ENCODE data around the gene RAPGEF1. TPM values are rescaled to one million over a fixed set of nuclear protein-coding genes. Genes with fewer than 3 reads are reported as not detected.

RAPGEF1 gene
- total and polyA plus RNA-seq, 2 donors (not counting 3 experiments of a cell fraction or from before 2014, with no cell fraction given), result 50.0 to 124 TPM

DNA sequence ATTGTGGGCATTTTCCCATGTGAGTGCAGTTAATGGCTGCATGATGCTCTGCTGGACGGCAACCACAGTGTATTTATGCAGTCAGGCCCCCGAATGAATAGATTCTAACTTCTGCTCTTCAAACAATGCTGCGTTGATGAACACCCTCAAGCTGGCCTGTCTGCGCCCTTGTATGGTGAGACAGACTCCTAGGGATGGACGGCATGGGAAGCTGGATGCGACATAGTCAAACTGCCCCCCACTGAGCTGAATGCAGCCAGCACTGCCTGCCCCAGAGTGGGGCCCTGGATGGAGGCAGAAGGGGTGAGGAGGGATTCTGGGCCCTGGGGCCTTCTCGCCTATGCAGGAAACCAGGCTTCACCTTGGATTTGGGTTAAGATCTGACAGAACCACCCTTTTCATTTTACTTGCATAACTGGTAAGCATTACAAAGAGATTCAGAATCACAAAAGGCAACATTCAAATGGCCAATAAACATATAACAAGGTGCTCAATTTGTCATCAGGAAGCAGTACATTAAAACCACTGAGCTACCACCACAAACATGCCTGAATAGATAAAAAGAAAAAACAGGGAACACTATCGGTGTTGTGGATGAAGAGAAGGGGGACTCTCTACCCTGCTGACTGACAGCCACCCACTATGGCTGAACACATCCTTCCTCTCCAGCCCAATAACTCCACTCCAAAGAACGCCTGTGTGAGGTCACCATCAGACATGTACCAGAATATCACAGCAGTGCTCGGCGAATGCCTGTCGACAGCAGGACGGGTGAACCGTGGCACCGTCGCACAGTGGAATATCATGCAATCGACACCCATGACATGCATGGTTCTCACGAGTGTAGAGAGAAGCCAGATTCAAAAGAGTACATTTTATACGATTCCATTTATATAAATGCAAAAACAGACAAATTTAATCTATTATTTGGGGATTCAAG is 79.1 kb downstream of the RAPGEF1 start:
- Histone ChIP-seq H3K27me3 (ENCODE audit: control insufficient read depth in 2 of 2, insufficient read depth in 2 of 2, low read length in 2 of 2) (no peaks in the 10 kb centered on the region), H3K4me2 (ENCODE audit: insufficient read depth, low read length) (no peak overlapping the region), H3K4me1 (ENCODE audit: control insufficient read depth, extremely low read depth, insufficient read depth, low read length) (peaks cover 63% of the 10 kb centered on the region), H3K9ac (replicated peaks; ENCODE audit: extremely low read depth, insufficient read depth, low read length) (no peak overlapping the region), H3K27ac (ENCODE audit: insufficient read depth, low read depth, low read length) (no peak overlapping the region), H3K9me1 (replicated peaks; ENCODE audit: control insufficient read depth, extremely low read depth, insufficient read depth, low read length) (no peaks in the 10 kb centered on the region), H4K20me1 (replicated peaks; ENCODE audit: control insufficient read depth, extremely low read depth, insufficient read depth, low read length) (no peaks in the 10 kb centered on the region), H3K79me2 (ENCODE audit: control insufficient read depth, insufficient read depth, low read length) (peaks cover 66% of the 10 kb centered on the region), H3K9me3 (replicated peaks; ENCODE audit: control insufficient read depth, insufficient read depth, low read length) (no peaks in the 10 kb centered on the region), H3K36me3 (ENCODE audit: control insufficient read depth in 2 of 2, extremely low read depth in 1 of 2, insufficient read depth in 2 of 2, low read length in 2 of 2) (no peaks in the 10 kb centered on the region), H2AFZ (ENCODE audit: low read depth, low read length) (no peak overlapping the region), H3K4me3 (replicated peaks in 1 of 3; ENCODE audit: insufficient read depth in 1 of 3, low read depth in 1 of 3, low read length in 3 of 3) (no peak overlapping the region)
- no peak for DNase-seq (ENCODE audit: low read depth, low spot score)
- BruUV-seq (replicated peaks), result no TSS peak
- FAIRE-seq, result no peak
- ChIA-PET CTCF (interaction anchor here (1.4 kb wide), 1 partner anchor 21 kb away, joined by 3 read pairs; no protein-coding TSS in a partner anchor), POLR2A (no interaction called here)
- intact Hi-C loops (cut with micrococcal nuclease), result no loop called here
- TF ChIP-seq POLR2A (IDR thresholded peaks at IDR 0.05; ENCODE audit: low read depth, low read length) (no peak), MYC (IDR thresholded peaks at IDR 0.05; ENCODE audit: low read depth, low read length) (no peak), EZH2 (IDR thresholded peaks at IDR 0.05; ENCODE audit: borderline replicate concordance, low read depth, low read length, severe bottlenecking) (no peak), POLR2AphosphoS5 (IDR thresholded peaks at IDR 0.05; ENCODE audit: insufficient read depth, low read depth, low read length) (no peak), GATA2 (IDR thresholded peaks at IDR 0.05; ENCODE audit: insufficient read depth, insufficient read length, low read depth, low read length) (no peak), JUN (IDR thresholded peaks at IDR 0.05; ENCODE audit: borderline replicate concordance, insufficient read depth, insufficient read length, low read depth) (no peak), FOS (IDR thresholded peaks at IDR 0.05; ENCODE audit: borderline replicate concordance, insufficient read depth, low read length) (no peak)
- TF ChIP-seq, protein P1, sequence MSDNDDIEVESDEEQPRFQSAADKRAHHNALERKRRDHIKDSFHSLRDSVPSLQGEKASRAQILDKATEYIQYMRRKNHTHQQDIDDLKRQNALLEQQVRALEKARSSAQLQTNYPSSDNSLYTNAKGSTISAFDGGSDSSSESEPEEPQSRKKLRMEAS (IDR thresholded peaks at IDR 0.05; ENCODE audit: insufficient read depth, insufficient read length), result no peak
- TF ChIP-seq, protein P2, sequence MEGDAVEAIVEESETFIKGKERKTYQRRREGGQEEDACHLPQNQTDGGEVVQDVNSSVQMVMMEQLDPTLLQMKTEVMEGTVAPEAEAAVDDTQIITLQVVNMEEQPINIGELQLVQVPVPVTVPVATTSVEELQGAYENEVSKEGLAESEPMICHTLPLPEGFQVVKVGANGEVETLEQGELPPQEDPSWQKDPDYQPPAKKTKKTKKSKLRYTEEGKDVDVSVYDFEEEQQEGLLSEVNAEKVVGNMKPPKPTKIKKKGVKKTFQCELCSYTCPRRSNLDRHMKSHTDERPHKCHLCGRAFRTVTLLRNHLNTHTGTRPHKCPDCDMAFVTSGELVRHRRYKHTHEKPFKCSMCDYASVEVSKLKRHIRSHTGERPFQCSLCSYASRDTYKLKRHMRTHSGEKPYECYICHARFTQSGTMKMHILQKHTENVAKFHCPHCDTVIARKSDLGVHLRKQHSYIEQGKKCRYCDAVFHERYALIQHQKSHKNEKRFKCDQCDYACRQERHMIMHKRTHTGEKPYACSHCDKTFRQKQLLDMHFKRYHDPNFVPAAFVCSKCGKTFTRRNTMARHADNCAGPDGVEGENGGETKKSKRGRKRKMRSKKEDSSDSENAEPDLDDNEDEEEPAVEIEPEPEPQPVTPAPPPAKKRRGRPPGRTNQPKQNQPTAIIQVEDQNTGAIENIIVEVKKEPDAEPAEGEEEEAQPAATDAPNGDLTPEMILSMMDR (IDR thresholded peaks at IDR 0.05; ENCODE audit: extremely low read depth in 1 of 2, insufficient read depth in 1 of 2, low read depth in 1 of 2, low read length in 2 of 2), result no peak
- dilution Hi-C loops (cut with MboI; ENCODE audit: extremely low pct_ligation_motif_present, low sequenced_read_pairs), result no loop called here
